ENCODE measurements around the gene HTRA3. TPM values are rescaled to one million over a fixed set of nuclear protein-coding genes. Genes with fewer than 3 reads are reported as not detected.
"Not testable (repeated sequence)": the region's sequence is repeated elsewhere in the genome, so short reads cannot be mapped to it uniquely, and the experiment has no call there.

HTRA3 gene
- total RNA-seq, 2 experiments from 2014 or later, result not detected

- CTCF ChIA-PET, result interaction anchor here (0.6 kb wide), 1 partner anchor 122 kb away, joined by 3 read pairs; no protein-coding TSS in a partner anchor
- Mint-ChIP-seq H3K4me1 (no peaks in the 10 kb centered on the region), H3K9me3 (no peaks in the 10 kb centered on the region), H3K27ac (no peak overlapping the region), H3K27me3 (no peaks in the 10 kb centered on the region), H3K36me3 (ENCODE audit: low read depth) (no peaks in the 10 kb centered on the region), H3K4me3 (no peak overlapping the region)
- POLR2A ChIA-PET, result no interaction called here
- no peak for DNase-seq
Measured at GRCh38 chr4:8346838-8347605, 77.5 kb downstream of the HTRA3 start.

GRCh38 chr4:8347660-8348059 lies 78.1 kb downstream of the HTRA3 start:
- POLR2A ChIA-PET, result no interaction called here
- no peaks in the 10 kb centered on the region for H3K36me3 Mint-ChIP-seq (ENCODE audit: low read depth)
- H3K27ac Mint-ChIP-seq, result no peak overlapping the region
- CTCF ChIA-PET, result no interaction called here
- H3K4me1 Mint-ChIP-seq, result no peaks in the 10 kb centered on the region
- no peak overlapping the region for H3K4me3 Mint-ChIP-seq
- H3K9me3 Mint-ChIP-seq, result no peaks in the 10 kb centered on the region
- DNase-seq, result no peak
- H3K27me3 Mint-ChIP-seq, result no peaks in the 10 kb centered on the region

- H3K27me3 Mint-ChIP-seq, result no peaks in the 10 kb centered on the region
- no peak overlapping the region for H3K27ac Mint-ChIP-seq
- ChIA-PET POLR2A (no interaction called here), CTCF (no interaction called here)
- no peak for DNase-seq
- no peaks in the 10 kb centered on the region for H3K4me1 Mint-ChIP-seq
- no peaks in the 10 kb centered on the region for H3K9me3 Mint-ChIP-seq
- H3K36me3 Mint-ChIP-seq (ENCODE audit: low read depth), result no peaks in the 10 kb centered on the region
- H3K4me3 Mint-ChIP-seq, result no peak overlapping the region
Measured at GRCh38 chr4:8348071-8348470, 78.5 kb downstream of the HTRA3 start.

GRCh38 chr4:8349236-8349635 lies 79.7 kb downstream of the HTRA3 start:
- H3K27me3 Mint-ChIP-seq; H3K36me3 Mint-ChIP-seq (ENCODE audit: low read depth); H3K4me1 Mint-ChIP-seq; DNase-seq; CTCF ChIA-PET; H3K9me3 Mint-ChIP-seq; H3K27ac Mint-ChIP-seq; H3K4me3 Mint-ChIP-seq; POLR2A ChIA-PET: not testable (repeated sequence)

GRCh38 chr4:8349664-8350236 lies 80.2 kb downstream of the HTRA3 start:
- CTCF ChIA-PET, result no interaction called here
- Mint-ChIP-seq H3K4me1 (no peaks in the 10 kb centered on the region), H3K27me3 (no peaks in the 10 kb centered on the region), H3K4me3 (no peak overlapping the region), H3K9me3 (no peaks in the 10 kb centered on the region), H3K36me3 (ENCODE audit: low read depth) (no peaks in the 10 kb centered on the region), H3K27ac (no peak overlapping the region)
- no peak for DNase-seq
- POLR2A ChIA-PET, result no interaction called here

- H3K27me3 Mint-ChIP-seq, result no peaks in the 10 kb centered on the region
- no peak for DNase-seq
- H3K4me3 Mint-ChIP-seq, result no peak overlapping the region
- H3K36me3 Mint-ChIP-seq (ENCODE audit: low read depth), result no peaks in the 10 kb centered on the region
- CTCF ChIA-PET, result no interaction called here
- no peaks in the 10 kb centered on the region for H3K4me1 Mint-ChIP-seq
- POLR2A ChIA-PET, result no interaction called here
- no peaks in the 10 kb centered on the region for H3K9me3 Mint-ChIP-seq
- H3K27ac Mint-ChIP-seq, result no peak overlapping the region
Measured at GRCh38 chr4:8350352-8350751, 80.8 kb downstream of the HTRA3 start.

GRCh38 chr4:8350841-8351461 lies 81.4 kb downstream of the HTRA3 start:
- Mint-ChIP-seq H3K9me3 (no peaks in the 10 kb centered on the region), H3K4me3 (no peak overlapping the region), H3K27ac (no peak overlapping the region), H3K36me3 (ENCODE audit: low read depth) (no peaks in the 10 kb centered on the region), H3K27me3 (no peaks in the 10 kb centered on the region), H3K4me1 (no peaks in the 10 kb centered on the region)
- ChIA-PET CTCF (no interaction called here), POLR2A (no interaction called here)
- DNase-seq, result no peak

- DNase-seq, result no peak
- Mint-ChIP-seq H3K27me3 (no peaks in the 10 kb centered on the region), H3K36me3 (ENCODE audit: low read depth) (no peaks in the 10 kb centered on the region), H3K4me3 (no peak overlapping the region), H3K9me3 (no peaks in the 10 kb centered on the region), H3K27ac (no peak overlapping the region), H3K4me1 (no peaks in the 10 kb centered on the region)
- ChIA-PET POLR2A (no interaction called here), CTCF (interaction anchor here (2.2 kb wide), 1 partner anchor 11 kb away, joined by 6 read pairs; no protein-coding TSS in a partner anchor)
Measured at GRCh38 chr4:8351931-8352367, 82.4 kb downstream of the HTRA3 start.

GRCh38 chr4:8352368-8353157 lies 83.0 kb downstream of the HTRA3 start:
- DNase-seq, result no peak
- no peaks in the 10 kb centered on the region for H3K9me3 Mint-ChIP-seq
- ChIA-PET POLR2A (no interaction called here), CTCF (interaction anchor here (2.2 kb wide), 1 partner anchor 10 kb away, joined by 6 read pairs; no protein-coding TSS in a partner anchor)
- H3K36me3 Mint-ChIP-seq (ENCODE audit: low read depth), result no peaks in the 10 kb centered on the region
- no peak overlapping the region for H3K4me3 Mint-ChIP-seq
- no peak overlapping the region for H3K27ac Mint-ChIP-seq
- H3K4me1 Mint-ChIP-seq, result no peaks in the 10 kb centered on the region
- no peaks in the 10 kb centered on the region for H3K27me3 Mint-ChIP-seq

- Mint-ChIP-seq H3K9me3 (no peaks in the 10 kb centered on the region), H3K36me3 (ENCODE audit: low read depth) (no peaks in the 10 kb centered on the region), H3K4me3 (no peak overlapping the region), H3K4me1 (no peaks in the 10 kb centered on the region), H3K27me3 (no peaks in the 10 kb centered on the region), H3K27ac (no peak overlapping the region)
- ChIA-PET CTCF (interaction anchor here (2.2 kb wide), 1 partner anchor 9 kb away, joined by 6 read pairs; no protein-coding TSS in a partner anchor), POLR2A (no interaction called here)
- no peak for DNase-seq
Measured at GRCh38 chr4:8353158-8353669, 83.7 kb downstream of the HTRA3 start.

GRCh38 chr4:8353912-8354453 lies 84.4 kb downstream of the HTRA3 start:
- POLR2A ChIA-PET, result no interaction called here
- H3K9me3 Mint-ChIP-seq, result no peaks in the 10 kb centered on the region
- CTCF ChIA-PET, result interaction anchor here (2.2 kb wide), 1 partner anchor 9 kb away, joined by 6 read pairs; no protein-coding TSS in a partner anchor

GRCh38 chr4:8355306-8355705 lies 85.8 kb downstream of the HTRA3 start:
- Mint-ChIP-seq H3K27ac (no peak overlapping the region), H3K4me3 (no peak overlapping the region), H3K9me3 (no peaks in the 10 kb centered on the region), H3K36me3 (ENCODE audit: low read depth) (no peaks in the 10 kb centered on the region), H3K4me1 (no peaks in the 10 kb centered on the region), H3K27me3 (no peaks in the 10 kb centered on the region)
- no peak for DNase-seq
- CTCF ChIA-PET, result no interaction called here
- POLR2A ChIA-PET, result no interaction called here

More at GRCh38 chr4:8353912-8354453, 84.4 kb downstream of the HTRA3 start:
- Mint-ChIP-seq H3K4me3 (no peak overlapping the region), H3K27ac (no peak overlapping the region), H3K4me1 (no peaks in the 10 kb centered on the region), H3K36me3 (ENCODE audit: low read depth) (no peaks in the 10 kb centered on the region), H3K27me3 (no peaks in the 10 kb centered on the region)
- DNase-seq, result no peak
